GM12872 (cell line): ENCODE results near the gene PDCD10.

Experiments
- CTCF ChIP-seq: IDR thresholded peaks from 3 replicates; pipeline ENCODE4 v1.5.1; 2011; ENCODE audit warnings: low read depth, mild to moderate bottlenecking, low read length, moderate library complexity; ENCODE audit not compliant: insufficient read depth

Gene PDCD10

DNA sequence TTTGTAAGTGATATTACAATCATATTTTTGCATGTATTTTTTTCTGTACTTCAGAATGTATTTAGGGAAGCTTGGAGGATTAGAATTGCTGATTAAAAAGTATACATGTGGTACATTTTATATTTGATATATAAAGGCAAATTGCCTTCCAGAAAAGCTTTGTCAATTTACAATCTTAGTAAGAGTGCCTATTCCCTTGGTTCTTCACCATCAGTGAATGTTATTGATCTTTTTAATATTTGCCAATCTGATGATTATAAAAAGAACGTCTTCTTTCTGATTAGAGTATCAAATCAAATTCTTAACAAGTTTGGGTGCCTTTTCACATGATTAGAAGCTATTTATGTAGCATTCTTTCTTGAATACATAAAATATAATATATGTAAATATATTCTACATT lies 90.1 kb downstream of the PDCD10 start:
- no peak for TF ChIP-seq CTCF
